Stimulated activated CD4-positive, alpha-beta T cell treated with anti-CD3 and anti-CD28 coated beads, Interleukin-4, amount 100 ng/mL, for 24 hours (primary cell): ENCODE measurements around the gene KIF24.
"Not testable (repeated sequence)": the region's sequence is repeated elsewhere in the genome, so short reads cannot be mapped to it uniquely, and the experiment has no call there.

Source experiments
- DNase-seq: peaks from one replicate; pipeline ENCODE4 v3.0.0-alpha.2; 2020

Gene KIF24, protein sequence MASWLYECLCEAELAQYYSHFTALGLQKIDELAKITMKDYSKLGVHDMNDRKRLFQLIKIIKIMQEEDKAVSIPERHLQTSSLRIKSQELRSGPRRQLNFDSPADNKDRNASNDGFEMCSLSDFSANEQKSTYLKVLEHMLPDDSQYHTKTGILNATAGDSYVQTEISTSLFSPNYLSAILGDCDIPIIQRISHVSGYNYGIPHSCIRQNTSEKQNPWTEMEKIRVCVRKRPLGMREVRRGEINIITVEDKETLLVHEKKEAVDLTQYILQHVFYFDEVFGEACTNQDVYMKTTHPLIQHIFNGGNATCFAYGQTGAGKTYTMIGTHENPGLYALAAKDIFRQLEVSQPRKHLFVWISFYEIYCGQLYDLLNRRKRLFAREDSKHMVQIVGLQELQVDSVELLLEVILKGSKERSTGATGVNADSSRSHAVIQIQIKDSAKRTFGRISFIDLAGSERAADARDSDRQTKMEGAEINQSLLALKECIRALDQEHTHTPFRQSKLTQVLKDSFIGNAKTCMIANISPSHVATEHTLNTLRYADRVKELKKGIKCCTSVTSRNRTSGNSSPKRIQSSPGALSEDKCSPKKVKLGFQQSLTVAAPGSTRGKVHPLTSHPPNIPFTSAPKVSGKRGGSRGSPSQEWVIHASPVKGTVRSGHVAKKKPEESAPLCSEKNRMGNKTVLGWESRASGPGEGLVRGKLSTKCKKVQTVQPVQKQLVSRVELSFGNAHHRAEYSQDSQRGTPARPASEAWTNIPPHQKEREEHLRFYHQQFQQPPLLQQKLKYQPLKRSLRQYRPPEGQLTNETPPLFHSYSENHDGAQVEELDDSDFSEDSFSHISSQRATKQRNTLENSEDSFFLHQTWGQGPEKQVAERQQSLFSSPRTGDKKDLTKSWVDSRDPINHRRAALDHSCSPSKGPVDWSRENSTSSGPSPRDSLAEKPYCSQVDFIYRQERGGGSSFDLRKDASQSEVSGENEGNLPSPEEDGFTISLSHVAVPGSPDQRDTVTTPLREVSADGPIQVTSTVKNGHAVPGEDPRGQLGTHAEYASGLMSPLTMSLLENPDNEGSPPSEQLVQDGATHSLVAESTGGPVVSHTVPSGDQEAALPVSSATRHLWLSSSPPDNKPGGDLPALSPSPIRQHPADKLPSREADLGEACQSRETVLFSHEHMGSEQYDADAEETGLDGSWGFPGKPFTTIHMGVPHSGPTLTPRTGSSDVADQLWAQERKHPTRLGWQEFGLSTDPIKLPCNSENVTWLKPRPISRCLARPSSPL (N-terminal part only)

GRCh38 chr9:34328987-34329832, at the start of gene KIF24, which contains the start of gene NUDT2:
Gene KIF24, minus strand, starts transcription at chr9:34329268. Its CDS starts 17,922 bp downstream, at chr9:34311346.
Gene NUDT2, plus strand, starts transcription at chr9:34329569. Its CDS starts 9,471 bp downstream, at chr9:34339040.
- DNase-seq = peak; percentile 97

- no peak for DNase-seq
Measured at GRCh38 chr9:34378376-34379060, 49.5 kb upstream of the KIF24 start.

DNA sequence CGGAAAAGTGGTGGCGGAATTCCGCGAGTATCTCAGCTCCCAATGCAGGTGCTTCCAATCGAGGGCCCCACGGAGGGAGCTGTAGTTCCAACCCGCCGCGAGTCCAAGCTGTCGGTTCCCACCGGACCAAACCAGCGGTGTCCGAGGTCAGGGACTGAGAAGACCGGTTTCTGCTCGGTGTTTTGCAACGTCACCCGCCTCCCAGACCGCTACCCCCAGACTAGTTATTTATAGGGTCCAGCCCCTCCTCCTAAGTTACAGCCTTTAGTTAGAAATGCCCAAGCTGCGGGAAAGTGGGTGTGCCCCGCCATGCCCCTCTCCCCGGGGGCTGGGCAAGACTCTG, 48.3 kb upstream of the KIF24 start:
- no peak for DNase-seq

DNA sequence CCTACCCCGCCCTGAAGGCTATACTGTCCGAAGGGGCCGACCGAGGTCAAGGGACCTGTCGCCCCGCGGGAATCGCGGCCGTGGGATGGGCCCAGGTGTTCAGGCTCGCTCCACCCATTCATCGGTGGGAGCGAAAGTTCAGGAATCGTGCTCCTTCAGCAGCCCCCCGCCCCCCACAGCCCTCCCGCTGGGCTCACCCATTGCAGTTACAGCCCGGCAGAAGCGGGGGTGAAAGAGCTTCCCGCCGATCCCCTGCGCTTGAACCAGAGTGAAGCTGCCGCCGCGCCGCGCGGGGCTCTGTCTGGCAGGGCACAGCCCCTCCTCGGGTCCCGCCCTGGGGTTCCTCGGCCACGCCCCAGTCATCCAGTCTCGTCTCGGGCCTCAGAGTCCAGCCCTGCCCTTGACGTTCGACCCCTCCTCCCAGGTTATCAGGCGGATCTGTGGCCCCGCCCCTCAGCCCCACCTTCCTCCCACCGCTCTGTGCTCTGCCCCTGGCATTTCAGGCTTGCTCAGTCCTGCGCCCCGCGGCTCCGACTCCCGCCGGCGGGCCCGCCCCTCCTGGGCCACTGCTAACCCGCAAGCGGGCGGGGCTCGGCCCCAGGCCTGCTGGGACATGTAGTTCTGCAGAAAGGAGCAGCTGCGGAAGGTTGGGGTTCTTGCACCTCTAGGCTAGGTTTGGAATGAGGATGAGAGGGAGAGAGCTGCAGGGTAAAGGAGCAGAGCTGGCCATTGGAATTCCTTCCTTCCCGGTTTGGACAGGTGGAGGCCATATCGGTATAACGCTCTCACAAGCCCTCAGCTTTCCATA, 47.7 kb upstream of the KIF24 start, which contains the start of gene MYORG:
Gene MYORG (minus strand): TSS at position 303 of the 808 bp plus-strand sequence. CDS start 3,955 bp downstream, outside the sequence.
- DNase-seq = peak; percentile 97

GRCh38 chr9:34375901-34376595, 47.0 kb upstream of the KIF24 start:
- DNase-seq = peak; percentile 33

GRCh38 chr9:34374905-34375552, 46.0 kb upstream of the KIF24 start:
- no peak for DNase-seq

GRCh38 chr9:34374339-34374738, 45.3 kb upstream of the KIF24 start:
- no peak for DNase-seq

DNA sequence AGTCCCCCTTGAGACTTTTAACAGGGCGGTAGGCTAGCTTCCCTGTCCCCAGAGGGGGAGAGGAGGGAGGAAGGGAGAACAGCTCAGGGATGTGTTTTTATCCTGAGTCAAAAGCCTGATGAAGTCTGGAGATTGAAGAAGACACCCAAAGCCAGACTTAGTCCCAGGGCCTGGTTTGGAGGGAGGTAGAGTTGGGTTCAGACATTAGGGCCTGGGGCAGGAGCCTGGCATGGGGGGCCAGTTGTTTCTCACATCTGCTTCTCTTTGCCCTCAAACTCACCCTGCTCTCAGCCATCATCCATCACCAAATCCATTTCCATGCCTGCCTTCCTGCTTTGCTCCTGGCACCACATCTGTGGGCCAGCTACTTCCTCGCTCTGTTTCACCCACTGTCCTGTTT, 44.7 kb upstream of the KIF24 start:
- DNase-seq = no peak

GRCh38 chr9:34372467-34373011, 43.5 kb upstream of the KIF24 start:
- no peak for DNase-seq

GRCh38 chr9:34371886-34372466, 42.9 kb upstream of the KIF24 start:
- DNase-seq = no peak

DNA sequence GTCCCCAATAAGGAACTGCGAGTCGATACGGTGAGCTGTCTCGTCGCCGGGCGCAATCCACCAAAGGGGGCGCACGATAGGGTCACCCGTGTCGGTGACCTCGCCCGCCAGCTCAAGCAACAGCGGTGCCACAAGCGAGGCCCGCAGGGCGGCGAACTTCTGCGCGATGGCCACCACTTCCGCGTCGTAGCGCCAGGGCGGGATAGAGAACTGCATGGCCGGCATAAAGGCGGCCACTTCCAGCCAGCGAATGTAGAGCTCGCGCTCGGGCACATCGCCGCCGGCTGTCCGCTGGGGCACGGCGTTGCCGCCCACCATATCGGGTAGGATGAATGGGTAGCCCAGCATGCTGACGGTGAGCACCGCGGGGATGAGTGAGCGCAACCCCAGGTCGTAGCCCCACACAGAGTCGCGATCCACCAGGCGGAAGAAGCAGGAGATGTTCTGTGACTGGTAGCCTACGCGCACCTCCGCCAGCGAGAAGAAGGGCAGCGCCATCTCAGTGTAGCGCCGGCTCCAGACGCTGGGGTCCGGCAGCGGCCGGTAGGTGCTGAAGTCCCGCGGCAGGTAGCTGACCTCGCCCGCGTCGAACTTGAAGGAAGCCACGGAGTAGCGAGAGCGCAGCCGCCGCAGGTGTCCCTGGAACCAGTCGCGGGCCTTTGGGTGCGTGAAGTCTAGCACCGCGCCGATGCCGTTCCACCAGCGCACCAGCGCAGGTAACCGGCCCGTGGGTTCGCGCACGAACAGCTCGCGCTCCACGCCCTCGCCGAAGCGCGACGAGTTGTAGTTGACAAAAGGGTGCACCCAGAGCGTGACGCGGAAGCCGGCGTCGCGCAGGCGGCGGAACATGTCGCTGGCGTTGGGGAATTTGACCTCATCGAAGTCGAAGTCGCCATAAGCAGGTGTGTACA, 42.2 kb upstream of the KIF24 start:
- DNase-seq = no peak

DNA sequence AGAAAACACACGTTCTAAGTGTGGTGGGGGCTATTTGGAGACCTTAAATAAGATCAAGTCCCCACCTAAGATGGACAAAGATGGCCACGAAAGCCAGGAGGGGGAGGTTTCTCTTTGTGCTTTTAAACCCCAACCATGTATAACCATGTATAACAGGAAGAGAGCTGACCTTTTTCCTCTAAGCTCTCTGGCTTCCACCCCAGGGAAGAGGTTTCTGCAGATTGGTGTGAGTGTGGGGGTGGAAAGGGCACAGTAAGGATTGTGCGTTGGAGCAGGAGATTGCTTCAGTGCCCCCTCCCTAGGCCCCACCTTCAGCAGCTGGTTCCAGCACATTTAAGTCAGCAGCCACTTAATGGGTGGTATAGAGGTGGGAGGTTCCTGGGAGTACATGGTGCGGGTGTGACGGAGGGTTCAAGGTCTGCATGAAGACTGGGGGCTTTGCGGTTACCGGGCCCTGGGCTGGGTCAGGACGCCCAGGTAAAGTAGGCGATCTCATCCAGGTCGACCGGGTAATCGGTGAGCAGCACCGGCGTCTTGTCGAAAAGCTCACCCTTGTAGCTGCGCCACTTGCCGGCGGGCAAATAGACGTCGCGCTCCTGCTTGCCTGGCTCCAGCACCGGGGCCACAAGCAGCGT, 41.4 kb upstream of the KIF24 start:
- no peak for DNase-seq

DNA sequence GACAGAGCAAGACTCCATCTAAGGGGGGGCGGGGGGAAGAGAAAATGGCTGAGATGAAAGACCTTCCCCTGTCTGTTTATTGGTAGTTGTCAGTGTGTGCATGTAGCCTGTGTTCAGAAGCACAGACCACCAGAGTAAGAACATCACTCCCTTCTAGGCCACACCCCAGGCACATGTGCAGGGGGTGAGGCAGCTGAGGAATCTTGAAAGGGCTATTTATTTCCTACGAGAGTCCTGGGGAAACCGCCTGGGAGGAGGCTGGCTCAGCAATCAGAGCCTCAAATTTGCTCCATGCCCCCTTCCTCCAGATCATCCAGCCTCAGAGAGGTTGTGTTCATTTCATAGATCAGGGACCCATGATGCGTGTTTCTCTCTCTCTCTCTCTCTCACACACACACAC, 40.6 kb upstream of the KIF24 start:
- no peak for DNase-seq

GRCh38 chr9:34368796-34369195, 39.7 kb upstream of the KIF24 start:
- DNase-seq = not testable (repeated sequence)

GRCh38 chr9:34367751-34368410, 38.8 kb upstream of the KIF24 start:
- DNase-seq = not testable (repeated sequence)

GRCh38 chr9:34366365-34366764, 37.3 kb upstream of the KIF24 start:
- no peak for DNase-seq
